Kidney epithelial cell (primary cell): ENCODE measurements around the gene MALRD1. TPM values are rescaled to one million over a fixed set of nuclear protein-coding genes. Genes with fewer than 3 reads are reported as not detected.

Experiments used
- DNase-seq: peaks from one replicate; pipeline ENCODE4 v3.0.0-alpha.2; 2010; ENCODE audit warnings: low read depth
- H3K27me3 ChIP-seq: 2 replicates; pipeline ENCODE4 v1.6.0; 2011; ENCODE audit warnings: low read length; ENCODE audit not compliant: control insufficient read depth, insufficient read depth
- H3K36me3 ChIP-seq: 2 replicates; pipeline ENCODE4 v1.5.1; 2011; ENCODE audit warnings: low read length; ENCODE audit not compliant: control insufficient read depth, insufficient read depth
- H3K4me3 ChIP-seq: 2 replicates; pipeline ENCODE4 v1.5.1; 2011; ENCODE audit warnings: low read depth, mild to moderate bottlenecking, control low read depth, low read length
- total RNA-seq: library from RNA; depleted of rRNA; stranded (reverse); fragments of >200 nt; gene quantifications from 2 replicates; pipeline ENCODE4 v1.2.3, GENCODE V29; 2015
- TF ChIP-seq, protein P1 (sequence below): IDR thresholded peaks from 2 replicates; pipeline ENCODE4 v1.5.1; 2011; ENCODE audit warnings: mild to moderate bottlenecking, moderate library complexity, low read length, control low read depth, inconsistent platforms; ENCODE audit not compliant: insufficient read depth, poor library complexity, severe bottlenecking

Gene MALRD1
- total RNA-seq, 1 donor from 2014 or later, result 0.08 TPM

DNA sequence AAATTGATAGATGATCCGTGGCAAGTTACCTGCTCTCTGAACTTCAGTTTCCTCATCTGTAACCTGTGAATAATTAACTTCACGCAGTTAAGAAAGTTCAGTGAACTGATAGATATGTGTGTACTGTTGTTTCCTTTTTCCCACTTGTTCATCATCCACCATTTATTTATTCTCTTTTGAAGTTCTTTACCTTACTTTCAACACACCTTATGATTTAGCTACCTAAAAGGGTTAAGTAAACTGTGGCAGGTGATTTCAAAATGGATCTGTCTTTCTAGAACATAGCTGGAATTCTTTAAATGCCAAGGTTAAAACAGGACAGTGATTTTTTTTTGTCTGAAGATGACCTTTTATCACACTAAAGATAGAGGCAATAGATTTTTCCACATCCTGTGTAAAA is 27.4 kb upstream of the MALRD1 start:
- DNase-seq, result no peak
- Histone ChIP-seq H3K4me3 (no peak overlapping the region), H3K27me3 (no peaks in the 10 kb centered on the region), H3K36me3 (no peaks in the 10 kb centered on the region)
- TF ChIP-seq, protein P1, sequence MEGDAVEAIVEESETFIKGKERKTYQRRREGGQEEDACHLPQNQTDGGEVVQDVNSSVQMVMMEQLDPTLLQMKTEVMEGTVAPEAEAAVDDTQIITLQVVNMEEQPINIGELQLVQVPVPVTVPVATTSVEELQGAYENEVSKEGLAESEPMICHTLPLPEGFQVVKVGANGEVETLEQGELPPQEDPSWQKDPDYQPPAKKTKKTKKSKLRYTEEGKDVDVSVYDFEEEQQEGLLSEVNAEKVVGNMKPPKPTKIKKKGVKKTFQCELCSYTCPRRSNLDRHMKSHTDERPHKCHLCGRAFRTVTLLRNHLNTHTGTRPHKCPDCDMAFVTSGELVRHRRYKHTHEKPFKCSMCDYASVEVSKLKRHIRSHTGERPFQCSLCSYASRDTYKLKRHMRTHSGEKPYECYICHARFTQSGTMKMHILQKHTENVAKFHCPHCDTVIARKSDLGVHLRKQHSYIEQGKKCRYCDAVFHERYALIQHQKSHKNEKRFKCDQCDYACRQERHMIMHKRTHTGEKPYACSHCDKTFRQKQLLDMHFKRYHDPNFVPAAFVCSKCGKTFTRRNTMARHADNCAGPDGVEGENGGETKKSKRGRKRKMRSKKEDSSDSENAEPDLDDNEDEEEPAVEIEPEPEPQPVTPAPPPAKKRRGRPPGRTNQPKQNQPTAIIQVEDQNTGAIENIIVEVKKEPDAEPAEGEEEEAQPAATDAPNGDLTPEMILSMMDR, result no peak

DNA sequence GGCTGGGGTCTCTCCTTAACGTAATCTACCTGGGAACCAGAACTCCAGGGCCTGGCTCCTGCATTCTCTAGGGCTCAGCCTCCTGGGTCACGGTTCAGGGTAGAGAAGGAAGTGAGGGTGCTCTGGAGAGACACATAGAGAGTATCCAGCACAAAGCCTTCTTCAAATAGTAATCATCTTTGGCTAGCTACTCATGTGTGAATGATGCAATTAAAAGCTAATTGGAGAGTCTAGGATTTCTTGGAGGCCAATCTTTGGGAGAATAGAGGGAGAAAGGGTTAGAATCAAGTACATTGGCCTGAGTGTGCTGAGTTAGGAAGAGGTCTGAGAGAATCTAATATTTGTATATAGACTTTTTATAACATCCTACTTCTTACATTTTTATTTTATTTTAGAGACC is 24.0 kb upstream of the MALRD1 start:
- Histone ChIP-seq H3K27me3 (no peaks in the 10 kb centered on the region), H3K4me3 (no peak overlapping the region), H3K36me3 (no peaks in the 10 kb centered on the region)
- TF ChIP-seq, protein P1, result no peak
- DNase-seq, result no peak

DNA sequence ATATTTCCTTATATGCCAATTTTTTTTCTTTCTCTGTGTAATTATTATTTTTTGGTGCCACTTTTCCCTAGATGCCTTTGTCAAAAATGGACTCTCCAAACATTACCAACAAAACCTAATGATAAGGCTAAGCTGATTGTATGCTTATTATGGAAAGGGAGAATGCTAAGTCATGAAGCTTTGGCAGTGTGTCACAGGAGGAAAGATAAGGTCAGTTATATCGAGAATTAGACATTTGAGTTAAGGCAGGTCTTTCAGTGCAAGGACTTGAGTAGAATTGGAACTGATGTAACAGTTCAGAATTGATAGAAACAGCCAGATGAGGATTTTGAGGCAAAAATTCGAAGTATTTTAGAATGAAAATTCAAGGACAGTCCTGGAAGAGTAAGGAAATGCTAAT is 16.8 kb upstream of the MALRD1 start:
- TF ChIP-seq, protein P1, result no peak
- H3K36me3 ChIP-seq, result no peaks in the 10 kb centered on the region
- H3K27me3 ChIP-seq, result no peaks in the 10 kb centered on the region
- DNase-seq, result no peak
- no peak overlapping the region for H3K4me3 ChIP-seq

DNA sequence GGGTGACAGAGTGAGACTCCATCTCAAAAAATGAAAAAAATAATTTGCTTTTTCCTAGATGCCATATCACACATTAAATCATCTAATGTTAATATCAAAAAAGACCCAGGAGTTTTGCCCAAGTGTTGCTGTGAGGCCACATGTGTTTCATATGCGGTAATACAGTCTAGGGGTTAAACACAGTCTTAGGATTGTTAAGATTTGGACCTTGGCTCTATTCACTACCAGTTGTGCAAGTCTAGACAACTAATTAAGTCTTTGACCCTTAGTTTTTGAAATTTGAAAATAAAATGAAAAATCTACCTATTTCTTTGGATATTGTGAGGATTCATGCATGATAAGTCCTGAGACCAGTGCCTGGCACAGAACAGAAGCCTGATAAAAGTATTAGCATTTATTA is 14.9 kb upstream of the MALRD1 start:
- DNase-seq, result no peak
- H3K36me3 ChIP-seq, result no peaks in the 10 kb centered on the region
- no peaks in the 10 kb centered on the region for H3K27me3 ChIP-seq
- no peak overlapping the region for H3K4me3 ChIP-seq
- TF ChIP-seq, protein P1, result no peak

DNA sequence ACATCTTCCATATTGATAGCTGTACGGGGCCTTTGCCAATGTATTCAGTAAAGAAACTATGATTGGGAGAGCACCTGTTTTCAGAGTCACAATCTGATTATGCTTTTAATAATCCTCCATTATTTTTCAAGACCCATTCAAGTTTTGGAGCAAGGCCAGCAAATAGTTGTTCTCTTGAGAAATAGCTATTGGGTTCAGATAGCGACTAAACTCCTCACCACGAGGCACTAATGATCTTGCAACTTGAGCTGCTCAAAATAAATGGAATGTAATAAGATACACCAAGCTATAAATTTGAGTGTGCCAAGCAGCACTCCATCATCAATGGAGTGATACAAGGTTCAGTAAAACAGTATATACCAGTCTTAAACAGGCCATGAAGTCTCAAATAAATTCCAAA is 7.4 kb upstream of the MALRD1 start:
- Histone ChIP-seq H3K36me3 (no peaks in the 10 kb centered on the region), H3K4me3 (no peak overlapping the region), H3K27me3 (no peaks in the 10 kb centered on the region)
- DNase-seq, result no peak
- TF ChIP-seq, protein P1, result no peak

DNA sequence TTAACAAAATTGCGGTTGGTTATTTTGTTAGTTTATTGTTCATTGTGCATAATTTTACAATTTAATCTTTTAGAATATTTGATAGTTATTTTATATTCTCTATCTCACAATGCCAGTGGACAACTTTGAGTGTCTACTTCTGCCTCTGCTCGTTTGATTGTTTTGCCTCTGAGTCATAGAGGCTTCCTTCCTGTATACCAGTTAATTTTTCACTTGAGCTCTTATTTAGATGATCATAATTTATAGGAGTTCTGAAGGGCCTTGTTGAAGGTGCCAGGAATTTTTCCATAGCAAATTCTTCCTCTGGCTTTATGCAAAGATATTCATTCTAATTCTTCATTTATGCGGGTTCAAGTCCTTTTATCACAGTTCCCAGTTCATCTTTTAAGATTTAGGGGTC is 5.2 kb upstream of the MALRD1 start:
- no peak for DNase-seq
- no peak overlapping the region for H3K4me3 ChIP-seq
- TF ChIP-seq, protein P1, result no peak
- no peaks in the 10 kb centered on the region for H3K36me3 ChIP-seq
- H3K27me3 ChIP-seq, result no peaks in the 10 kb centered on the region
